ENCODE data around the gene SEZ6L.
A peak's percentile ranks its signal among the peaks of the same experiment; 100 is the strongest.

The SEZ6L gene

DNA sequence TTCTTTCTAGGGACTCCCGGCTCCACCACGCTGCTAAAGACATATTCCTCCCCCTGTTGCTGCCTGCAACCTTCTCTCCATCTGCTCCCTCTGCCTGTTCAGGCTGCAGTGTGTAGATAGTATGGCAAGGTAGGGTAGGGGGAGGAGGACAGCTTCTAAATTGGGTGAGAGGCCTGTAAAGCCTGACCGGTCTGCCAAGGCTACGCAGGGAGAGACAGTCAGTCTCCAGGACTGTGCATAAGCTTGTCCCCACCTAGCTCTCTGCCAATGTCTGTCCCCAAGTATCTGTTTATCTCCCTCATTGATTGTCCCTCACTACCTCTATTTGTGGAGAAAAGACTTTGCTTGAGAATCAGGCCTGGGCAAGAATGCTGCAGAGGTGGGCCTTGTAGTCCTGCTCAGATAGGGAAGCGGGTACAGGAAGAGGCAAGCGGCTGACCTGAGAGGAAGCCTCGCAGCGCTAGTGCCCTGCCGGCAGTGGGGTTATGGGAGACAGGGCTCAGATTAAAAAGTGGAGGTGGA is 871 bp upstream of the SEZ6L start:
- no peak overlapping the region for H3K27ac Mint-ChIP-seq
- H3K9me3 Mint-ChIP-seq: no peaks in the 10 kb centered on the region
- H3K4me1 Mint-ChIP-seq: peaks cover 6% of the 10 kb centered on the region
- H3K4me3 Mint-ChIP-seq: no peak overlapping the region
- H3K36me3 Mint-ChIP-seq: no peaks in the 10 kb centered on the region
- ATAC-seq (no peak), DNase-seq (ENCODE audit: low spot score in 2 of 2) (no peak)

DNA sequence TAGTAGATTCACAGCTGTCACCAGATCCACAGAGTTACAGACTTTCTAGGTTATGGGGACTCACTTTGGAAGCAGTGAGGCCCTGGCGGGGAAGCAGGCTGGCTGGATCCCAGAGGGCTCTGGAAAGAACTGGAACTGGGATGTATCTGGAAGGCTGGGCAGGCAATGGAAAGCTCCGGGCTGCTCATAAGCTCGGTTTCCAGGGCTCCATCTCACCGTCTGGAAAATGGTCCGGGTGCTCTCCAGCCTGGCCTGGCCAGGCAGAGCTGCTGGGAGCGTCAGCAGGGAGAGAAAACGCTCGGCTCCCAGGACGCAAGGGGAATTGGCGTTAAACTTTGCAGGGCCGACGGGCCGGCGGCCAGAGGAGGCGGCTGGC is 335 bp upstream of the SEZ6L start:
- DNase-seq (ENCODE audit: low spot score in 2 of 2) (no peak), ATAC-seq (no peak)
- no peaks in the 10 kb centered on the region for H3K9me3 Mint-ChIP-seq
- peaks cover 6% of the 10 kb centered on the region for H3K4me1 Mint-ChIP-seq
- no peak overlapping the region for H3K27ac Mint-ChIP-seq
- no peak overlapping the region for H3K4me3 Mint-ChIP-seq
- H3K36me3 Mint-ChIP-seq: no peaks in the 10 kb centered on the region

DNA sequence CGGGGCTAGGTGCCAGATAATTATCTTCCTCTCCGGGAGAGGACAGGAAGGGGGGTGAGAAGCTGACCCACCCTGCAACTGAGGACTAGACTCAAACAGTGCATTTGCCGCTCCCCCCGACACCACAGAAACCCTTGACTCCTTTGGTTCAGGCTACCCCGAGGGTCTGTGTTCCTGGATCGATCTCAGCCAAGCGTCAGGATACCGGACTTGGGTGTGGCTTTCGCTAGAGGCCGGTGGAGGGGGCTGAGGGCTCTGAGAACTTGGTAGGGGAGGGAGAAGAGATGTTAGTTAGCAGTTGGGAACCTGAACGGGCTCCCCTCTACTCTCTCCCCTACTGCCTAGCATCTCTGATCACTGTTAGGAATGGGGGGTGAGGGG is 840 bp downstream of the SEZ6L start:
- no peaks in the 10 kb centered on the region for H3K9me3 Mint-ChIP-seq
- peaks cover 6% of the 10 kb centered on the region for H3K4me1 Mint-ChIP-seq
- no peak overlapping the region for H3K4me3 Mint-ChIP-seq
- no peak overlapping the region for H3K27ac Mint-ChIP-seq
- H3K36me3 Mint-ChIP-seq: no peaks in the 10 kb centered on the region
- DNase-seq (ENCODE audit: low spot score in 2 of 2): no peak
- ATAC-seq: no peak

DNA sequence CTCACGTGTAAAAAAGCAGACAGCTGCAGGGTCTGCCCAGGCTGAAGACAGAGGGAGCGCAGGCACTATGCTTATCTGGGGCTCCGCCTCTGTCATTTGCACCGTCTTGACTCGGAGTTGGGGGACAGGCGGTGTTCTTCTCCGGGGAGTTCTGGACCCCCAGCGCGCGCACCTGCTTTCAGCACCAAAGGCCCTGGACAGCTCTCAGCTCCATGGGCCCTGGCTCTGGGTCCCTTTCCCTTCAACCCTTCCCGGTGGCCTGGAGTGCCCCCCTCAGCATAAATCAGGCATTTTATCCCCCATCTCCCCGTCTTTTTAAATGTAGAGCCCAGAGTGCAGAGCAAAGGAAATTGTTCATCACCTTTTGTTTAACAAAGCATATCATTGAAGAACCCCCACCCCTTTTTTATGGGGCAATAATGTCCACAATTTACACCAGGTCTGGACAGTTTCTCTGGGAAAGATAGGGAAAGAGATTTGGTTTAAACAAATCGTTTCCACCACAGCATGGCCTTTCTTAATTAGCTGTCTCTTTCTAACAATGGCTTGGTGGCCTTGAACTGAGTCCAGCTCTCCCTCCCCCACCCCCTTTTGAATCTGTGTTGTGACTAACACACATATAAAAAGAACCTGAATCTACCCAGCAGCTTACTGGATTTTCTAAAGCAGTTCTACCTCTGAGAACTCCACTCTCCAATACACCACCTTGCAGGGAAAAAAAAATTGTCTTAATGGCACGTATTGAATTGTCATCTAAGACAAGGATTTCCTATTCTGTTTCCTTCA is 1.7 kb downstream of the SEZ6L start:
- Mint-ChIP-seq H3K36me3 (no peaks in the 10 kb centered on the region), H3K4me3 (no peak overlapping the region), H3K9me3 (no peaks in the 10 kb centered on the region), H3K4me1 (peaks cover 6% of the 10 kb centered on the region), H3K27ac (no peak overlapping the region)
- DNase-seq (ENCODE audit: low spot score in 2 of 2) (no peak), ATAC-seq (no peak)

DNA sequence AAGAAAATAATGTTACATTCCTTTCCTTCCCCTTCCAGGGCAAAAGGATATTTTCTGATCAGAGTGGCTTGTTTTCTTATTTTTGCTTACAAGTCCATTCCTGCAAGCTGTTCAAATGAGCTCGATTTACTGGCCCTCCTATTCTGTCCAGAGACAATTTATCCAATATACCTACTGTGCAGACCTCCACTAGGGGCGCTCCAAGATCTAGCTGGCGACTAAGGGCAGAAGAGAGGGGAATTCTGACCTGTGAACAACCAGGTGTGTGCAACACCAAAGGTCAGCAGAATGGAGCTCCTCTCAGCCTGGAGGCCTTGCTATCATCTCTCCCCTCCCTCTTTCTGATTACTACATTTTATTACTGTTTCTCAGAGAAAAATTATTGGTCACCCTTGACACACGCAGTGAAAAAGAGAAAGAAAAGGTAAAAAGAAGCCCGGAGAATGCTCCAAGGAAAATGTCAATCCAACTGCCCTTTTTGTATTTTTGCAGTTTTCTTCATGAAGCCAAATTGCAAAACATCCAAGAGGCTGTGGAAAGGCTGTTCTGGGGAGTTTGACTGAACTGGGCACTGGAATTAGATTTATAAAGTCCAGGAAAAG is 3.2 kb downstream of the SEZ6L start:
- peak in 1 of 2 donors; percentile 52 for DNase-seq (ENCODE audit: low spot score in 2 of 2)
- Mint-ChIP-seq H3K9me3 (no peaks in the 10 kb centered on the region), H3K4me3 (no peak overlapping the region), H3K36me3 (no peaks in the 10 kb centered on the region), H3K27ac (no peak overlapping the region), H3K4me1 (peaks cover 6% of the 10 kb centered on the region)
- ATAC-seq: no peak

DNA sequence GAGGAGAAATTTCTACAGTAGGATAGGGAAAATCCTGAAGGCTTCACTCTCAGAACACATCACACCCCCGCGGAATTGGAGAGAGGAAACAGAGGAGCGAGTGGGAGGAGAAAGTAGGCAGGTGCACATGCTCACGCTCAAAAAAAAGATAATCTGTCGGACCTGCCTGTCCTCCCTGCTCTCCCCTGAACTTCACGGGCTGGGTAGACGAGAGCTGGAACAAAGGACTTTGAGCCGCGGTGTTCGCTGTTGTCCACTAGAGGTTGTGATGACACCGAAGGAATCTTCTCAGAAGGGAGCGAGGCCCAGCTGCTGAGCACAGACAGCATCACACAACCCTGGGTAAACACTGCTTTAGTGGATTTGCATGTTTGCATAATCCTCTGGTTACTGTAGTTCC is 5.0 kb downstream of the SEZ6L start:
- Mint-ChIP-seq H3K9me3 (no peaks in the 10 kb centered on the region), H3K4me3 (no peak overlapping the region), H3K4me1 (no peaks in the 10 kb centered on the region), H3K27ac (no peak overlapping the region), H3K36me3 (no peaks in the 10 kb centered on the region)
- DNase-seq (ENCODE audit: low spot score in 2 of 2) (no peak), ATAC-seq (no peak)

DNA sequence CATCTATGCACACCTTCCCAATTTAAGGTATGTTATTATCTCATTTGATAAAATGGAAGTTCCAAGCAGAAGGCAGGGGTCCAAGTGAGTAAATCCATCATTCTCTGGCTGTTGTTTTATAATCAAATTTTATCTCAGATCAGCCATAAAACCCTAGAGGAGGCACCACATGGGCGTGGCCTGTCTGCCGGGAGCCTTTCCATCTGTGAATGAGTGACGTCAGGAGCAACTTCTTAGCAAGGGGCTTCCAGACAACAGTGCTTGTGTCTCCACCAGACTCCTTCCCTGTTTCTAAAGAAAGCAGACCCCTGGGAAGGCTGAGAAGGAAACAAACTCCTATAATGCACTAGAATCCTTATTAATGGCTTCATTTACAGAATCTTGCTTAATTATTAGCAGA is 13.5 kb downstream of the SEZ6L start:
- Mint-ChIP-seq H3K36me3 (no peaks in the 10 kb centered on the region), H3K27ac (no peak overlapping the region), H3K4me3 (no peak overlapping the region), H3K4me1 (no peaks in the 10 kb centered on the region), H3K9me3 (no peaks in the 10 kb centered on the region)
- DNase-seq (ENCODE audit: low spot score in 2 of 2): no peak
- no peak for ATAC-seq

DNA sequence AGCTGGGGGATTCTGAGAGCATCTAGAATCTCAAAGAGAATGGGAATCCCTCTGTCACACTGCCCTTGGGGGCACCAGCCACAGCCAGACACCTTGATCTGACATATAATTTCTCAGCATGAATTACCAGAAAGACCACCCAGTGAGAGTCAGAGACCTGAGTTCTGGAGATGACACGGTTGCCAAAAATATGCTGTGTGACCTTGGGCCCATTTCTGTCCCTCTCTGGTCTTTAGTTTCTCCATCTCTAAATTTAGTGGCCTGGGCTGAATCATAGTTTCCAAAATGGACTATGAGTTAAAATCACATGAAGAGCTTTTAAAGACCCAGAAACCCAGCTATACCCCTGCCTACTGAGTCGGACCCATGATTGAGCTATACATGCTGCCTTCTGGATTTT is 15.9 kb downstream of the SEZ6L start:
- Mint-ChIP-seq H3K36me3 (no peaks in the 10 kb centered on the region), H3K27ac (no peak overlapping the region), H3K4me1 (no peaks in the 10 kb centered on the region), H3K9me3 (no peaks in the 10 kb centered on the region), H3K4me3 (no peak overlapping the region)
- ATAC-seq (no peak), DNase-seq (ENCODE audit: low spot score in 2 of 2) (no peak)

DNA sequence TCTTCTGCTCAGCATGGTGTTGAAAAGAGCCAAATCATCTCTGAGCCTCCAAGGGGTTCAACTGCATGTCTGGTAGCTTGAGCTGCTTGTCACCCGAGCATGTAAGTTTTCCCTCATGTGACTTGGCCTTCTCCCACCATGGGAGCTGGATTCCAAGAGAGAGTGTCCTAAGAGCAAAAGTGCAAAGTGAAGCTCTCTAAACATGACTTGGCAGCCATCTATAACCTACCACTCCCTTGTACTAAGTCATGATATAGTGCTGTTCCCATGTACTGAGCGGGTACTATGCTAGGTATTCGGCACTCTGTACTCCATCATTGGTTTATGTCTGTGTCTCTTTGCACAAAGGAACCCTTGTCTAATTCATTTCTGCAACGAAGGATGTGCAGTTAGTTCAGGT is 19.1 kb downstream of the SEZ6L start:
- no peak for DNase-seq (ENCODE audit: low spot score in 2 of 2)
- H3K36me3 Mint-ChIP-seq: no peaks in the 10 kb centered on the region
- H3K4me1 Mint-ChIP-seq: no peaks in the 10 kb centered on the region
- H3K27ac Mint-ChIP-seq: no peak overlapping the region
- H3K4me3 Mint-ChIP-seq: no peak overlapping the region
- H3K9me3 Mint-ChIP-seq: peaks cover 3% of the 10 kb centered on the region
- ATAC-seq: no peak

DNA sequence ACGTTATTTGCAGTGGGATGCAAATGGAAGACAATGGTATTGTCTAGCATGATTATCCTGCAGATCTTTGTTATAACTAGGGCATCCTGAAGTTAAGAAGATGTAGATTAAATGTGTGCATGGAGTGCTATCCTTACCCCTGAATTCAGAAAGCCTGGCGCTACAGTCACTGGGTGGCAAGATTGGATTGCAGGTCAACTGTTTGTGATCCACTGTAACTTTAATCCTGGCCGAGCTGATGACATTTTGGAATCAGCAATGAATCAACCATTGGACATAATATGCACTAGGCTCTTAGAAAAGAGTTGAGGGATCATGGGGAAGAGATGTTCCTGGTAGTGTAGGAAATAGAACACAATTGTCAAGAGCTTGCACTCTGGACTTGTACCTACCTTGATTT is 25.1 kb downstream of the SEZ6L start:
- ATAC-seq: no peak

DNA sequence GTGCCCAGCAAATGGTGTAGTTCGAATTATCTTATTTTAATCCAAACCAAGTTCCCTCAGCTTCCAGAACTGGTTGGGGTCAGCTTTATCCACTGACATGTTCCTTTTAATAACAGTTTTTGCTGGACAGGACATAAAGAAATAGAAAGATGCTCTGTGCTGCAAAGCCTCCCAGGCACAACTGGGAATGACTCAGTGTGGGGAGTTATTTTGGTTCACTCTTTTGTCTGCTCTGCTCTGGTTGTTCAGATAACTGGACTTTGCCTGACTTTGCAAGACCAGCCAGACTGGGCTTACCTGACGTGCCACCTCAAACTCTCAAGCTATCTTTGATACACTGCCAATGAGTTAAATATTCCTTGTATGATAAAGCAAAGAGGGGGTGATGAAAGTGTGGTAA is 25.6 kb downstream of the SEZ6L start:
- Mint-ChIP-seq H3K4me3 (no peak overlapping the region), H3K9me3 (peaks cover 6% of the 10 kb centered on the region), H3K27ac (no peak overlapping the region), H3K4me1 (no peaks in the 10 kb centered on the region), H3K36me3 (no peaks in the 10 kb centered on the region)
- ATAC-seq: no peak
- DNase-seq (ENCODE audit: low spot score in 2 of 2): no peak

More for the DNA sequence above, 25.1 kb downstream of the SEZ6L start:
- no peak for DNase-seq (ENCODE audit: low spot score in 2 of 2)
- peaks cover 6% of the 10 kb centered on the region for H3K9me3 Mint-ChIP-seq
- H3K27ac Mint-ChIP-seq: no peak overlapping the region
- no peak overlapping the region for H3K4me3 Mint-ChIP-seq
- H3K36me3 Mint-ChIP-seq: no peaks in the 10 kb centered on the region
- H3K4me1 Mint-ChIP-seq: no peaks in the 10 kb centered on the region

DNA sequence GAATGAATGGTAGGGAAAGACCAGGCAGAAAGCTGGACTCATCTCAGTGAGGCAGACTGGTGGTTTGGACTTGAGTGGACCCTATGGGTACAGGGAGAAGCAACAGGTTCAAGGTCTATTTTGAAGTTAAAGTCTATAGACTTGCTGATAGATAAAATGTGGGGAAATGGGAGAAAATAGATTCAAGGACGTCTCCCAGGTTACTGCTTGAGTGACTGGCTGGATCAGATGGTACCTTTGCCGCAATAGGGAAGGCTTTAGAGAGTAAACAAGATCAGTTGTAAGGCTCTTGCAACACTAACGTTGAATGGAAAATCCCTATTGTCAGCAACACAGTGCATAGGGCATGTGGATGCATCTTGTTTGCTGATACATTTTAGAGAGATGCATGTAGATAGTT is 27.4 kb downstream of the SEZ6L start:
- no peaks in the 10 kb centered on the region for H3K4me1 Mint-ChIP-seq
- H3K36me3 Mint-ChIP-seq: no peaks in the 10 kb centered on the region
- DNase-seq (ENCODE audit: low spot score in 2 of 2): no peak
- peaks cover 6% of the 10 kb centered on the region for H3K9me3 Mint-ChIP-seq
- ATAC-seq: no peak
- no peak overlapping the region for H3K4me3 Mint-ChIP-seq
- no peak overlapping the region for H3K27ac Mint-ChIP-seq

DNA sequence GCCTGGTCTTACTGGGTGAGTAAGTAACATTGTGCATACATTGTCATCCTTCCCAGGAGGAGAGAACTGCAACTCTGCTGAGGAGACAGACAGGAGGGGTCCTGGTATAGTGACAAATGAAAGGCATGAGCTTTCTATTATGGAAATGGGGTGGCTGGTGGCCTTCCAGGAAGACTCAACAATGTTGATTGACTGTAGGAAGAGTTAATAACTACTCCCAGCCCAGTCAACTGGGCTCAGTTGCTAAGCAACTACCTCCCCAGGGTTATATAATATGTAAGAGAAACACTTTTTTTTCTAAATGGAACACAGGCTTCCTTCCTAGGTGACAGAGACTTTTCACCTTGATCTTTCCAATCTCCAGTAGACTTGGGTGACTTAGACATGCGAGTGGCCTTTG is 28.2 kb downstream of the SEZ6L start:
- Mint-ChIP-seq H3K36me3 (no peaks in the 10 kb centered on the region), H3K4me1 (no peaks in the 10 kb centered on the region), H3K27ac (no peak overlapping the region), H3K9me3 (peaks cover 3% of the 10 kb centered on the region), H3K4me3 (no peak overlapping the region)
- no peak for DNase-seq (ENCODE audit: low spot score in 2 of 2)
- no peak for ATAC-seq

DNA sequence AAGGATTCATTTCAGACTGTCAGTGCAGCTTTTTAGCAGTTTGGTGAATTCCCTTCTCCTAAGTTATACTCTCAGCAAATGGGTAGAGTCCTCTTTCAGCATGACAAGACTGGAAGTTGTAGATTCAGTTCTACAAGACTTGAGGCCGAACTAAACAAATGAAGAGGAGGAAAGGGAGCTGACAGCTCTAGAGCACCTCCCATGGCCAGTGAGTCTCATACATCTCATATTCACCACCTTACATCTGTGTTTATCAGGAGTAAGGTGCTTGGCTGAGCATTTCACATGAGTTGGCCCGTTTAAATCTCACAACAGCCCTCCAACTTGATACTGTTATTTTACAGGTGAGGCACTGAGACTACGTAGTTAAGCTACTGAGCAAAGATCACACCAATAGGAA is 30.4 kb downstream of the SEZ6L start:
- DNase-seq (ENCODE audit: low spot score in 2 of 2) (no peak), ATAC-seq (no peak)
- Mint-ChIP-seq H3K36me3 (no peaks in the 10 kb centered on the region), H3K9me3 (peaks cover 3% of the 10 kb centered on the region), H3K4me3 (no peak overlapping the region), H3K27ac (no peak overlapping the region), H3K4me1 (no peaks in the 10 kb centered on the region)

DNA sequence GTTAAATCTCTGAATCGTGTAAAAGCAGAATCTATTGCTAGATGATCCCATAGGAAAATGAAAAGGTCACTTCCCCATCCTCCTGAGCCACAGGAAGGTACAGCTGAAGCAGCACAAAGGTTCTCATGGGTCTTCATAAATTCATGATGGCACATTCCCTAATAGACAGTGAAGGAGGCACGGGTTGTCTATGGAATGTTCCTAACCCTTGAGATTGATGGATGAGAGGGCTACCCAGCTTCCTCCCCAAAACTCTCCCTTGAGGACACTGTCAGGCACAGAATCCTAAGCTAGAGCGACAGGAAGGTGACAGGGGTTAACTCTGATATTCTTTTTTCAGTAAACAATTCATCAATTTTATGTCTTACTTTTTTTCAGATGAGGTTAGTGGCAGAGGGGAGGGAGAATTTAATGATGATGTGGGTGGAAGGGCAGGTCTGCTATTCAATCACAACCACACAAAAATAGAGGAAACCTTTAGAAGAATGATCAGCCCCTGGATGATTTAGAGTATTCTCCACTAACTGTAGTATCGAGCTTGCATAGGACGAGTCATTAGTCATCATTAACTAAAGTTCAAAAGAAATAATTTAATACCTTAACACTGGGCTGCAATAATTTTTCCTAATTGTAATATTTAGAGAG is 33.1 kb downstream of the SEZ6L start:
- H3K4me1 Mint-ChIP-seq: no peaks in the 10 kb centered on the region
- H3K36me3 Mint-ChIP-seq: no peaks in the 10 kb centered on the region
- H3K27ac Mint-ChIP-seq: no peak overlapping the region
- ATAC-seq: no peak
- H3K9me3 Mint-ChIP-seq: no peaks in the 10 kb centered on the region
- DNase-seq (ENCODE audit: low spot score in 2 of 2): no peak
- H3K4me3 Mint-ChIP-seq: no peak overlapping the region

DNA sequence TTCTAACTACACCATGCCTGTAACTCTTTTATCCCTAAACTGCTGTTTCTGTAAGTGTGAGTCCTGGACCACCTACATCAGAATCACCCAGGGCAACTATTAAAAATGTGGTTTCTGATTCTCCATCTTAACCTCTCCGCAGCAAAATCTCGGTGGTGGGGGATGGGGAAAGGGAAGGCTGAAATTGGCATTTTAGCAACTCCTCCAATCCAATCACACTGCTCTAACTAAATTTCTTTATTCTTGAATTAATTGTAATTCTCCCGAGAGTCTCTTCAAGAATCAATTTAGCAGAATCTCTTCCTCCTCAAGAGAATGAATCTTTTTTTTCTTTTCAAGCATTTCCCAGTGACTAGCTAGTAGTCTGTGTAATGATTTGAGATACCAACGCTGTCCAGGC is 36.2 kb downstream of the SEZ6L start:
- Mint-ChIP-seq H3K9me3 (peaks cover 7% of the 10 kb centered on the region), H3K27ac (no peak overlapping the region), H3K4me3 (no peak overlapping the region), H3K36me3 (no peaks in the 10 kb centered on the region), H3K4me1 (no peaks in the 10 kb centered on the region)
- no peak for ATAC-seq
- no peak for DNase-seq (ENCODE audit: low spot score in 2 of 2)
